ENCODE measurements around the gene MAML1.

Gene MAML1

GRCh38 chr5:179729303-179729702 is 3.3 kb upstream of the MAML1 start:
- no peak for ATAC-seq
- TF ChIP-seq ZC3H10 (CRISPR knock-in tag; IDR thresholded peaks at IDR 0.05) (no peak), GLIS3 (CRISPR knock-in tag; IDR thresholded peaks at IDR 0.05) (no peak), POU6F1 (CRISPR knock-in tag; IDR thresholded peaks at IDR 0.05; ENCODE audit: borderline replicate concordance, low read depth) (no peak), CREB5 (CRISPR knock-in tag; IDR thresholded peaks at IDR 0.05; ENCODE audit: low read depth) (no peak), CSRNP3 (CRISPR knock-in tag; IDR thresholded peaks at IDR 0.05) (no peak), PATZ1 (CRISPR knock-in tag; IDR thresholded peaks at IDR 0.05; ENCODE audit: borderline replicate concordance) (no peak), OSR1 (CRISPR knock-in tag; IDR thresholded peaks at IDR 0.05) (no peak), ARNTL (CRISPR knock-in tag; IDR thresholded peaks at IDR 0.05; ENCODE audit: borderline replicate concordance, low read depth) (no peak), SNAI2 (CRISPR knock-in tag; IDR thresholded peaks at IDR 0.05) (no peak), ISL1 (CRISPR knock-in tag; IDR thresholded peaks at IDR 0.05) (no peak)

- TF ChIP-seq ZNF70 (CRISPR knock-in tag; IDR thresholded peaks at IDR 0.05) (no peak), CREB5 (CRISPR knock-in tag; IDR thresholded peaks at IDR 0.05; ENCODE audit: low read depth) (no peak), GLIS3 (CRISPR knock-in tag; IDR thresholded peaks at IDR 0.05) (no peak), PPARA (CRISPR knock-in tag; IDR thresholded peaks at IDR 0.05; ENCODE audit: borderline replicate concordance) (no peak), ZNF8 (CRISPR knock-in tag; IDR thresholded peaks at IDR 0.05) (no peak), CSDC2 (CRISPR knock-in tag; IDR thresholded peaks at IDR 0.05) (no peak), ZC3H10 (CRISPR knock-in tag; IDR thresholded peaks at IDR 0.05) (no peak), ISL1 (CRISPR knock-in tag; IDR thresholded peaks at IDR 0.05) (no peak), TOX (CRISPR knock-in tag; IDR thresholded peaks at IDR 0.05; ENCODE audit: borderline replicate concordance) (no peak), ZNF565 (CRISPR knock-in tag; conservative IDR thresholded peaks at IDR 0.05; ENCODE audit: low read depth) (no peak), RARB (CRISPR knock-in tag; IDR thresholded peaks at IDR 0.05) (no peak), TCF4 (CRISPR knock-in tag; IDR thresholded peaks at IDR 0.05; ENCODE audit: borderline replicate concordance) (no peak), POU6F1 (CRISPR knock-in tag; IDR thresholded peaks at IDR 0.05; ENCODE audit: borderline replicate concordance, low read depth) (no peak), OSR1 (CRISPR knock-in tag; IDR thresholded peaks at IDR 0.05) (no peak), ESRRG (CRISPR knock-in tag; IDR thresholded peaks at IDR 0.05) (no peak), TSHZ2 (CRISPR knock-in tag; IDR thresholded peaks at IDR 0.05) (no peak), ARNTL (CRISPR knock-in tag; IDR thresholded peaks at IDR 0.05; ENCODE audit: borderline replicate concordance, low read depth) (no peak), CSRNP3 (CRISPR knock-in tag; IDR thresholded peaks at IDR 0.05) (no peak), ZFP3 (CRISPR knock-in tag; IDR thresholded peaks at IDR 0.05) (no peak), SNAI2 (CRISPR knock-in tag; IDR thresholded peaks at IDR 0.05) (no peak)
- no peak for ATAC-seq
Observed at GRCh38 chr5:179729727-179730126, 2.9 kb upstream of the MAML1 start.

Measured in SK-N-SH treated with all-trans-retinoic acid at 6 μM for 48 hours (cell line).